Memory B cell (primary cell): ENCODE measurements around the gene PPHLN1.
"Not testable (repeated sequence)": the region's sequence is repeated elsewhere in the genome, so short reads cannot be mapped to it uniquely, and the experiment has no call there.

Source experiments
- ATAC-seq: fragments of 150-1000 bp; cut with Tn5 transposase; 2 replicates; pipeline ENCODE4 v1.10.0; 2021; ENCODE audit warnings: low read depth, mild to moderate bottlenecking, moderate library complexity
- DNase-seq, 2 donors: peaks; one replicate each; pipeline ENCODE4 v3.0.0; 2022; ENCODE audit warnings: low spot score in 2 of 2
- H3K27ac Mint-ChIP-seq: one replicate; pipeline ENCODE4 v1.8.0; 2022; ENCODE audit warnings: mild to moderate bottlenecking, moderate library complexity, mixed read lengths
- H3K27me3 Mint-ChIP-seq: one replicate; pipeline ENCODE4 v1.8.0; 2022; ENCODE audit warnings: mixed read lengths
- H3K36me3 Mint-ChIP-seq: one replicate; pipeline ENCODE4 v1.8.0; 2022; ENCODE audit warnings: mild to moderate bottlenecking, mixed read lengths
- H3K4me1 Mint-ChIP-seq: one replicate; pipeline ENCODE4 v1.8.0; 2022; ENCODE audit warnings: mixed read lengths
- H3K4me3 Mint-ChIP-seq: one replicate; pipeline ENCODE4 v1.8.0; 2022; ENCODE audit warnings: mild to moderate bottlenecking, moderate library complexity, mixed read lengths
- H3K9me3 Mint-ChIP-seq: one replicate; pipeline ENCODE4 v1.8.0; 2022; ENCODE audit warnings: mixed read lengths

The PPHLN1 gene

DNA sequence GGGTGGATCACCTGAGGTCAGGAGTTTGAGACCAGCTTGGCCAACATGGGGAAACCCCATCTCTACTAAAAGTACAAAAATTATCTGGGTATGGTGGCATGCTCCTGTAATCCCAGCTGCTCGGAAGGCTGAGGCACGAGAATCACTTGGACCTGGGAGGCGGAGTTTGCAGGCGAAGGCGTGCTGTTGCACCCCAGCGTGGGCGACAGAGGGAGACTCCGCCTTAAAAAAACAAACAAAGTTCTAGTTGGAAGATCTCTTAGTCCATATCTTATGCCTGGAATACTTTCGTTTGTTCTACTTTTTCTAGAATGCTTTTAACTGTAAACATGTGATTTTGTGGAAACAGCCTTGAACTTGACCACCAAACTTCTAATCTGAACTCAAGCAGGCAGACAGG is 38.7 kb downstream of the PPHLN1 start:
- DNase-seq (no peak), ATAC-seq (no peak)
- no peaks in the 10 kb centered on the region for H3K9me3 Mint-ChIP-seq
- no peak overlapping the region for H3K4me3 Mint-ChIP-seq
- peaks cover 15% of the 10 kb centered on the region for H3K36me3 Mint-ChIP-seq
- no peaks in the 10 kb centered on the region for H3K27me3 Mint-ChIP-seq
- H3K4me1 Mint-ChIP-seq = peaks cover 11% of the 10 kb centered on the region
- peak overlapping the region; percentile 38 for H3K27ac Mint-ChIP-seq

DNA sequence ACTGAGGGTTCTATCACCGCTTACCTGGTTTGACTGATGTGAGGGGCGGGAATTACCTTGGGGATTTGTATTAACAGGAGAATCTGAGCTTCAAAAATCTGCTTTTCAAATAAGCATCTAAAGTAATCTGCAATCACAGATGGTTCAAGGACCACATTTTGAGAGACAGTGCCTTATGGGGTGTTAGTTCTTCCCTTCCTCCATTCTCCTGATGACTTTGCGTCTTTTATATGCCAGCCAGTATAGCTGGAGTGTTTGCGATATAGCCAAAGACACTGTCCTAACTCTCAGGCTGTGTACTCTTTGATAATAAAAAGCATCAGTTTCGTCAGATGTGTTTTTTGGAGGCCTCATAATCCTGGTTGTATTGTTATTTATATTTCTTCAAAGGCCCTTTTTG is 39.5 kb downstream of the PPHLN1 start:
- Mint-ChIP-seq H3K36me3 (peaks cover 13% of the 10 kb centered on the region), H3K4me1 (peaks cover 13% of the 10 kb centered on the region), H3K27ac (peak overlapping the region; percentile 38), H3K27me3 (no peaks in the 10 kb centered on the region), H3K9me3 (no peaks in the 10 kb centered on the region), H3K4me3 (no peak overlapping the region)
- no peak for DNase-seq
- no peak for ATAC-seq

DNA sequence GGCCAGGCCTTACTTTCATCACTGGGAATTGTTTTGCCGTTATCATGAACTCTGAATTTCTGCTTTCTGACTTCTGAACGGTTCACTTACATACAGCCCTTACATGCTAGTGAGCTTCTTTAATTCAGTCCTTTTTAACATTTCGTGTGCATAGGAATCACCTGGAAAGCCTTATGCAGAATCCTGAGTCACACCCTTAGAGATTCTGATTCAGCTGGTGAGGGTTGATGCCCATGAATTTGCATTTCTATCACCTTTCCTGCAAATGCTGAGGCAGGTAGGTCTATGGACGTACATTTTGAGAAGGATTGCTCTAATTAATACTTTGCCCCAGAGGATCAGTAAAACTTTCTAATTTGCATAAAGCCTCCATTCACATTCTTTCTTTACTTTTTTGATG is 44.0 kb downstream of the PPHLN1 start:
- H3K9me3 Mint-ChIP-seq = no peaks in the 10 kb centered on the region
- no peak overlapping the region for H3K27ac Mint-ChIP-seq
- peaks cover 19% of the 10 kb centered on the region for H3K4me1 Mint-ChIP-seq
- no peak for ATAC-seq
- H3K27me3 Mint-ChIP-seq = no peaks in the 10 kb centered on the region
- H3K36me3 Mint-ChIP-seq = peaks cover 8% of the 10 kb centered on the region
- no peak overlapping the region for H3K4me3 Mint-ChIP-seq
- DNase-seq = no peak

DNA sequence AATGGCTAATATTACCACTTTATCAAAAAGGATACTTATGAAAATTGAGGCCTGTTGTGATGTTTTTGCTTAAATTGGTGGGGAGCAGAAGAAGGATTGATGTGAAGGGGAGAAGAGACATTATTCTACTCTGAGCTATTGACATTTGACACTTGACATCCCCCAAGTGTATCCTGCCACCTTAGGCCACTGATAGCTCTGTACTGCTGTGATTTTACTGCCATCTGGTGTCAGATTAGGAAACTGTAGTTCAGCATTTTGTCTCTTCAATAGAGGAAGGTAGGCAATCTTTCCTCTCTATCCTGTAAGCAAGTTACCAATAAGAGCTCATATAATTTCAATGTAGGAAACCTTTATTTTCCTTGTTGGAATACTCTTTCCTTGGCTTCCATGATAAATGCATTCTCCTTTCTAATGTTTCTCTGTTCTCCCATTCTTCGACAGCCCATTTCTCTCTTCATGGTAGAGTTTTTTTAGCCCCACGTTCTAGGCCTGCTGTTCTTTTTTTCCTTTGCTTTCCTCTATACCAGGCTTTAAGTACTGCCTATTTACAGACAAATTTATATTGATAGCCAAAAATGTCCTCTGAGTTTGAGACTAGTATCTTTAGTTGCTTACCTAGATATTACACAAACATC is 46.3 kb downstream of the PPHLN1 start:
- peak; percentile 96 for ATAC-seq
- H3K27ac Mint-ChIP-seq = no peak overlapping the region
- peaks cover 13% of the 10 kb centered on the region for H3K36me3 Mint-ChIP-seq
- H3K4me3 Mint-ChIP-seq = no peak overlapping the region
- H3K4me1 Mint-ChIP-seq = peaks cover 17% of the 10 kb centered on the region
- H3K27me3 Mint-ChIP-seq = no peaks in the 10 kb centered on the region
- DNase-seq = peak; percentile 21 to 59
- H3K9me3 Mint-ChIP-seq = no peaks in the 10 kb centered on the region

DNA sequence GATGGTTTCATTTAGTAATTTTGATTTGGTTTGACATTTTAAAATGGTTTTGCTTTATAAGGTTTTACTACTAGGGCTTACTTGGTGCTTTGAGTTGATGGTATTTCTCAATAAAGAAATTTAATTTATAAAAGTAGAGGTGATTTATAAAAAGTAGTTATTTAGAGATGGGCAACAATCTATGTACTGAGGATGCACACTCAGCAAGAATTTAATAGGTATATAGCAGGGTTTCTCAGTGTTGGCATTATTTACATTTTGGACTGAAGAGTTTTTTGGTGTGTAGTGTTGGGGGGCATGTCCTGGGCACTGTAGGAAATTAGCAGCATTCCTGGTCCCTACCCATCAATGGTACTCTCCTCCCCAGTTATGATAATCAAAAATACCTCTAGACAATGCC is 47.7 kb downstream of the PPHLN1 start:
- DNase-seq = no peak
- H3K27me3 Mint-ChIP-seq = no peaks in the 10 kb centered on the region

DNA sequence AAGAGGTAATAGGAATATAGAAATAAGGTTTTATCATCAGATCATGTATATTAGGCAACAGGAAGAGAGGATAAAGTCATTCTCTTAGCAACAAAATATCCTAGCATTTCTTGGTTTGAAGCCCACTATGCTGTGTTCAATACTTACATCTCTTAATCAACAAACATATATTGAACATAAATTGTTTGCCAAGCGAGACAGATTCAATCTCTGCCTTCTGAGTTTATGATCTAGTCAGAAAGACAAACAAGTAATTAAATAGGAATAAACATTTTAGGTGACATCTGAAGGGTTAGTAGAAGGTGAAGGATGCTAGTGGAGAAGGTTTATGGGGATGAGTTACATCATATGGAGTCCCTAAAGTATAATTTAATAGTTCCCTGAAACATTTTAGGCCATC is 54.8 kb downstream of the PPHLN1 start:
- no peaks in the 10 kb centered on the region for H3K27me3 Mint-ChIP-seq
- H3K4me3 Mint-ChIP-seq = no peak overlapping the region
- H3K36me3 Mint-ChIP-seq = peaks cover 14% of the 10 kb centered on the region
- peak overlapping the region; percentile 41 for H3K27ac Mint-ChIP-seq
- ATAC-seq = no peak
- DNase-seq = no peak
- H3K9me3 Mint-ChIP-seq = no peaks in the 10 kb centered on the region
- peaks cover 17% of the 10 kb centered on the region for H3K4me1 Mint-ChIP-seq

More for the DNA sequence above, 47.7 kb downstream of the PPHLN1 start:
- H3K36me3 Mint-ChIP-seq = peaks cover 13% of the 10 kb centered on the region
- H3K9me3 Mint-ChIP-seq = no peaks in the 10 kb centered on the region
- H3K27ac Mint-ChIP-seq = no peak overlapping the region
- no peak for ATAC-seq
- peaks cover 17% of the 10 kb centered on the region for H3K4me1 Mint-ChIP-seq
- H3K4me3 Mint-ChIP-seq = no peak overlapping the region

DNA sequence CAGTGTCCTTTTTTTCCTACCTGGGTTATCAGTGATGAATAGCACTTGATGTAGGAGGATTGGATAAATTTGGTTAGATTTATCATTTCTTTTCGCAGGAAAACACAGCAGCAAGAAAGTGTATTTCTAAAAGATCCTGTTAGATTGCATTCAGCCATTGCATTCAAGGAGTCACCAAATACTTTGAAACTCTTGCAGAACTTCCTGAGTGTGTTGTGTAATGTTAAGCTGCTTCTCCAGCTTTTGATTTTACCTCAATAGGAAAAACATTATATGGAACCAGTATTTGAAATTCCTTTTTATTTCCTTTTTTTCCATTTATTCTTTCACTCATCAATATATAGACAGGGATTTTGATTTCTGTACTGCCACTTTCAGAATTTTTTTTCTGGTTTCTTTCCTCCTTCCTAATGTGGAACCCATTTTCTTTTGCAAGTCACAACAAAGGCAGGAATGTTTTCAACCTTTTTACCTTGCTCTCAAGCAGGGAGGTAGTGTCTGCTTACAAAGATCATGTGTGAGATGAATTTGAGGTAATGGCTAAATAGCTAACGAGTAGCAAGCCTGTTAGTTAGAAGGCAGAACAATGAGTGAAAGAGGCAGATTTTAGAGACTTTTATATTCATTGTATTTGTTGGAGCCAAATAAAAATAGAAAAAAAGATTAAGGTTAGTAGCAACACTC is 56.2 kb downstream of the PPHLN1 start:
- peaks cover 17% of the 10 kb centered on the region for H3K4me1 Mint-ChIP-seq
- ATAC-seq (no peak), DNase-seq (no peak)
- H3K36me3 Mint-ChIP-seq = peaks cover 10% of the 10 kb centered on the region
- no peaks in the 10 kb centered on the region for H3K27me3 Mint-ChIP-seq
- H3K9me3 Mint-ChIP-seq = no peaks in the 10 kb centered on the region
- no peak overlapping the region for H3K4me3 Mint-ChIP-seq
- H3K27ac Mint-ChIP-seq = no peak overlapping the region

DNA sequence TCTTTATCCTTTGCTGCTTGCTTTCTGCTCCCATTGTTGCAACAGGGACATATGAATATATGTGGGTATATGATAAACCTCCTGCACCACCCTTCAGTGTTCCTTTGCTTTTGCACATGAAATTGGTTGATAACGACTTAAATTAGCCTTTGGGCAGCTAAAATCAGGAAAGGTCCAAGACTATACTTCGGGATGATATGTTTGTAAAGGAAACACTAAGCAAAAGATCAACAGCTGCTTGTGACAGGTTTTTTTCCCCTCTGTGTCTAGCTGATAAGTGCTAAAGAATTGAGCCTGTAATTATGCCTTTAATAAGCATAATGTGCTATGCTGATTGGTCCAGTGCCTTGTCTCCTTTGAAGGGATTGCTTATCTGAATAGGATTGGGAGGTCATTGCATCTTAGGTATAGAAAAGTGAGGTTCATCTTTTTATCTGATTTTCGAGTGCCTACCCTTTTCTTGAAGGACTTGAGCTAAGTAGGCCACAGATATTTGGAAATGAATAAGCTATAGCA is 59.4 kb downstream of the PPHLN1 start:
- Mint-ChIP-seq H3K36me3 (peaks cover 20% of the 10 kb centered on the region), H3K9me3 (no peaks in the 10 kb centered on the region), H3K4me3 (no peak overlapping the region), H3K27me3 (no peaks in the 10 kb centered on the region), H3K4me1 (peaks cover 17% of the 10 kb centered on the region), H3K27ac (peak overlapping the region; percentile 64)
- DNase-seq = no peak
- no peak for ATAC-seq

DNA sequence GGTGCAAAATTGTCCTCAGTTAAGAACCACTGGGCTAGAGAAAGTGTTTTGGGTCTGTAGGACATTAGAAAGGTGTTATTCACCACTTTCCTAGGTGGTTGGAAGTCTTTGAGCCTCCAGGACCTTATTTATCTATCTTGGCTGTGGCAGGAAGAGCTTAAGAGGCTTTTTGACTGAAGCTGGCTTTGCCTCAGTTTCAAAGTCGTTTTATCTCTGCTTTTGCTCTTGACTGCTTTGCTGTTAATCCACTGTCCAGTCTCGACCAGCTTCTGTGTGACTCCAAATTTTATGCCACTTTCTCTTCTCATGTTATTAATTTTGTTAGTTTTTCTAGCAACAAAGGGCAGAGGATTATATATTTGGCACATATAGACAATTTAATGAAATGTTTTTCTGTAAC is 60.3 kb downstream of the PPHLN1 start:
- DNase-seq (no peak), ATAC-seq (no peak)
- Mint-ChIP-seq H3K9me3 (no peaks in the 10 kb centered on the region), H3K4me1 (peaks cover 17% of the 10 kb centered on the region), H3K4me3 (no peak overlapping the region), H3K36me3 (peaks cover 24% of the 10 kb centered on the region), H3K27ac (no peak overlapping the region), H3K27me3 (no peaks in the 10 kb centered on the region)

DNA sequence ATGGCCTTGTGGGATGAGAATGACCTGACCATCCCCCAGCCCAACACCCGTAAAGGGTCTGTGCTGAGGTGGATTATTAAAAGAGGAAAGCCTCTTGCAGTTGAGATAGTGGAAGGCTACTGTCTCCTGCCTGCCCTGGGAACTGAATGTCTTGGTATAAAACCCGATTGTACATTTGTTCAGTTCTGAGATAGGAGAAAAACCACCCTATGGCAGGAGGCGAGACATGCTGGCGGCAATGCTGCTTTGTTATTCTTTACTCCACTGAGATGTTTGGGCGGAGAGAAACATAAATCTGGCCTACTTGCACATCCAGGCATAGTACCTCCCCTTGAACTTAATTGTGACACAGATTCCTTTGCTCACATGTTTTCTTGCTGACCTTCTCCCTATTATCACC is 62.1 kb downstream of the PPHLN1 start:
- not testable (repeated sequence) for ATAC-seq

DNA sequence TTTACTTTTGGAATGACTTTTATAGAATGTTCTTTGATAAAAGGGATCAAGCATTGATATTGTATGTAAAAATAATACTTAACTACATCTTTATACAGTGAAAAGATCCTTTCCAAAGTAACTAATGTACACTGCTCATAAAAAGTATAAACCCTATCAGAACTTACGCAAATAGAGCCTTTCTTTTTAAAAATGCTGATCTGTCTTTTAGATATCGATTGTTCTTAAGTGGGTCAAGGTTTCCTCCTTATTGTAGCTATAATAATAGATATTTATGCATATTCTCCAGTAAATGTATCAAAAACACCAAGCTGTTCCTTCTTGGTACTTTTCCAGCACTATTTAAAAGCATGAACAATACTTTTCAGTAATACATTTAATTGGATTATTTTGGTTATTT is 68.5 kb downstream of the PPHLN1 start:
- ATAC-seq (no peak), DNase-seq (no peak)
- Mint-ChIP-seq H3K27me3 (no peaks in the 10 kb centered on the region), H3K36me3 (peaks cover 31% of the 10 kb centered on the region), H3K9me3 (no peaks in the 10 kb centered on the region), H3K4me3 (no peak overlapping the region), H3K4me1 (peaks cover 7% of the 10 kb centered on the region), H3K27ac (no peak overlapping the region)

More for the DNA sequence above, 62.1 kb downstream of the PPHLN1 start:
- not testable (repeated sequence) for H3K9me3 Mint-ChIP-seq, H3K4me3 Mint-ChIP-seq, H3K27me3 Mint-ChIP-seq, DNase-seq, H3K27ac Mint-ChIP-seq
- Mint-ChIP-seq H3K36me3 (peaks cover 25% of the 10 kb centered on the region), H3K4me1 (peaks cover 11% of the 10 kb centered on the region)

DNA sequence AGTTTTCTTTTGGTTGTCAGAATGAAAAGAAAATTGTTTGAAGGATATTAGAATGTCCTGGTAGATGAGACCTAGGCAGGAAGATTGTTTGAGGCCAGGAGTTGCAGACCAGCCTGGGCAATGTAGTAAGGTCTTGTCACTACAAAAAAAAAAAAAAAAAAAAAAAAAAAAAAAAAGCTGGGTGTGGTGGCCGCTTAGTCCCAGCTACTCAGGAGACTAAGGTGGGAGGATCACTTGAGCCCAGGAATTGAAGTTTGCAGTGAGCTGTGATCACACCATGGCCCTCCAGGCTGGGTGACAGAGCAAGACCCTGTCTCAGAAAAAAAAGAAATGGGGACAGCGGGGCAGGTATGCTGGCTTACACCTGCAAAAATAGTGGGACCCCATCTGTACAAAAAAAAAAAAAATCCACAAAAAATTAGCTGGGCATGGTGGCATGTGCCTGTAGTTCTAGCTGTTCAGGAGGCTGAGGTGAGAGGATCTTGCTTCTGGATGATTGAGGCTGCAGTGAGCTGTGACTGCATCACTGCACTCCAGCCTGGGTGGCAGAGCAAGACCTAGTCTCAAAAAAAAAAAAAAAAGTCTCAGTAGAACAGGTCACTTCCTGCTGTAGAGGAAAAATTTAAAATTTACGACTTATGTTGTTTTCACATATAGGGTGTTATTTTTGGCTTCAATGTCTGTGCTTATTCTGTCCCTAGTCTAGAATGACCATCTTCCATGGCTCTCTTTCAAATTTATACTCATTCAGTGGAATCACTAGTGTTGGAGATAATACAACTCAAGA is 70.7 kb downstream of the PPHLN1 start:
- DNase-seq (no peak), ATAC-seq (peak; percentile 26)
- no peak overlapping the region for H3K27ac Mint-ChIP-seq
- H3K9me3 Mint-ChIP-seq = no peaks in the 10 kb centered on the region
- peaks cover 27% of the 10 kb centered on the region for H3K36me3 Mint-ChIP-seq
- peaks cover 7% of the 10 kb centered on the region for H3K4me1 Mint-ChIP-seq
- no peaks in the 10 kb centered on the region for H3K27me3 Mint-ChIP-seq
- no peak overlapping the region for H3K4me3 Mint-ChIP-seq

DNA sequence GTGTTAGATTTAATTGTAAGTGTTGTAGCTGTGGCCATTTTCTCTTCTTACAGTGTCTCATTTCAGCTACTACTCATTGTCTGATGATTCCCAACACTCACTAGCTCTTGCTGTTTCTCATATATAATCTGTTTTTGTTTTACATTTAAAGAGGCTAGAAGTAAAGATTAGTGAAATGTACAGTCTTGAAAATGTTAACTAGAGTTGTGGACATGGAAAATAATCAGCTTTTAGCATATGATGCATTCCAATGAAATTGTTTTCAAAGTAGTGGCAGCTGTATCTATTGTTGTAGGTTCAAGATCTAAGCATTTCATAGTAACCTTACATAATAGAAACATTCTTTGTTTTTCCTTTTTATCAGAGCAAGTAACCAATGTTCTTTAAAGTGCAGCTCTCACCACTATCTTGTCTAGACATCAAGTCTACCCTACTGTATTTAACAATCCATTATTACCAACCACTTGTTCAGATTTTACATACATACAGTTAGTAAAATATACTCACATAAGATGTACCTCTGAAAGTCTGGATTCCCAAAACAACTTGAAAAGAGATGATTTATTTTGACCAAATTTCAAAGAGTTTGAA is 76.9 kb downstream of the PPHLN1 start:
- Mint-ChIP-seq H3K4me3 (no peak overlapping the region), H3K4me1 (peaks cover 9% of the 10 kb centered on the region), H3K27me3 (no peaks in the 10 kb centered on the region), H3K9me3 (no peaks in the 10 kb centered on the region), H3K36me3 (peaks cover 21% of the 10 kb centered on the region), H3K27ac (no peak overlapping the region)
- ATAC-seq (no peak), DNase-seq (no peak)

DNA sequence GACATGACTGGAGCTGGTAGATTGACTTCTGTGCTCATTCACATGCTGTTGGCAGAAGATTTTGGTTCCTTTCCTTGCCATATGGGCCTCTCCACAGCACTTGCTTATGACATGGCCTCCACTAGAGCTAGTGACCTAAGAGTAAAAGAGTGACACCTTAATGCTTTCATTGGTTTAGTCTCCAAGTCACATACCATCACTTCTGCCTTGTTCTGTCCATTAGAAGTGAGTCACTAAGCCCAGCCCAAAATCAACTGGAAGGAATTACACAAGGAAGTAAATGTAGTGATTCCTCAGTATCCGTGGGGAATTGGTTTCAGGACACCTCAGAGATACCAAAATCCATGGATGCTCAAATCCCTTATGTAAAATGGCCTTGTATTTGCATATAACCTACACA is 81.3 kb downstream of the PPHLN1 start:
- Mint-ChIP-seq H3K4me3 (no peak overlapping the region), H3K36me3 (peaks cover 18% of the 10 kb centered on the region), H3K9me3 (no peaks in the 10 kb centered on the region), H3K27me3 (no peaks in the 10 kb centered on the region), H3K4me1 (peaks cover 11% of the 10 kb centered on the region), H3K27ac (peak overlapping the region; percentile 45)
- no peak for ATAC-seq
- DNase-seq = no peak
